ENCODE measurements around the gene ZNF814.
"Not testable (repeated sequence)": the region's sequence is repeated elsewhere in the genome, so short reads cannot be mapped to it uniquely, and the experiment has no call there.

DNA sequence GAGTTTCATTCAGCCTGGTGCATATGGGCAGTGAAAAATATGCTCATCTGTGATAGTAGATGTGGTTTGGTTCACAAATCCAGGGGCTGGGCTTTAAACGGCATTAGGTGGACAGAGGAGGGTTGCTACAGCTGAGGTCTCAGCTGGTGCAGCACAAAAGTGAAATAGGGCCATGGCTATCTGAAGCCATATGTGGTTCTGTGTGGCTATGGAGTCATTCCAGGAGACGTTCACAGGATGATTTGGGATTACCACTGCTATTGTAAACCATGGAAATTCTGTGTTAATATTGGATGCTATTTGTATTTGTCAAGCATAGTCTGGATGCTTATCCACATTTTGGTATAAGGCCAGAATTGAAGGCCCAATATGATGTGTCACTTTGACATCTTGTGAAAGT lies 34.7 kb downstream of the ZNF814 start:
- not testable (repeated sequence) for TF ChIP-seq CTCF, POLR2A (IDR thresholded peaks at IDR 0.05)
